ENCODE data around the gene ATP11C.

DNA sequence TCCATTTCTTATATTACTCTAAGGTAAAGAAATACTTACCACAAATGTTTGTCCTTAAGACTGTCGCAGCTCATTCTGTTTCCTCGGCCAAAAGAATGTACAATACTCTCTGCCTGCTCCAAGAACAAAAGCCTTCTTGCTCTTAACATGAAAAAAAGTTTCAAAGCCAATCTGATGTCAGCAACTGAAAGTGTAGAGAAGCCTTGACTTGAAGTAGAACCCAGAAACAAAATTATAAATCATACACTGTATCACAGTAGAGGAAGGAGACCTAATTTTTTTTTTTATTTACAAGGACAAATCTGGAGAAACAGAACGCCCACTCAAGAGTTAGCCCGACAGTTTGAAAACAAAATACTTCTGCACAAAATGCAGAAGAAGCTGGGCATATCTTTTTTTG is 224.8 kb downstream of the ATP11C start, which contains the start of gene MCF2:
- TF ChIP-seq, protein P1, sequence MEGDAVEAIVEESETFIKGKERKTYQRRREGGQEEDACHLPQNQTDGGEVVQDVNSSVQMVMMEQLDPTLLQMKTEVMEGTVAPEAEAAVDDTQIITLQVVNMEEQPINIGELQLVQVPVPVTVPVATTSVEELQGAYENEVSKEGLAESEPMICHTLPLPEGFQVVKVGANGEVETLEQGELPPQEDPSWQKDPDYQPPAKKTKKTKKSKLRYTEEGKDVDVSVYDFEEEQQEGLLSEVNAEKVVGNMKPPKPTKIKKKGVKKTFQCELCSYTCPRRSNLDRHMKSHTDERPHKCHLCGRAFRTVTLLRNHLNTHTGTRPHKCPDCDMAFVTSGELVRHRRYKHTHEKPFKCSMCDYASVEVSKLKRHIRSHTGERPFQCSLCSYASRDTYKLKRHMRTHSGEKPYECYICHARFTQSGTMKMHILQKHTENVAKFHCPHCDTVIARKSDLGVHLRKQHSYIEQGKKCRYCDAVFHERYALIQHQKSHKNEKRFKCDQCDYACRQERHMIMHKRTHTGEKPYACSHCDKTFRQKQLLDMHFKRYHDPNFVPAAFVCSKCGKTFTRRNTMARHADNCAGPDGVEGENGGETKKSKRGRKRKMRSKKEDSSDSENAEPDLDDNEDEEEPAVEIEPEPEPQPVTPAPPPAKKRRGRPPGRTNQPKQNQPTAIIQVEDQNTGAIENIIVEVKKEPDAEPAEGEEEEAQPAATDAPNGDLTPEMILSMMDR (IDR thresholded peaks at IDR 0.05): no peak
- TF ChIP-seq, protein P2, sequence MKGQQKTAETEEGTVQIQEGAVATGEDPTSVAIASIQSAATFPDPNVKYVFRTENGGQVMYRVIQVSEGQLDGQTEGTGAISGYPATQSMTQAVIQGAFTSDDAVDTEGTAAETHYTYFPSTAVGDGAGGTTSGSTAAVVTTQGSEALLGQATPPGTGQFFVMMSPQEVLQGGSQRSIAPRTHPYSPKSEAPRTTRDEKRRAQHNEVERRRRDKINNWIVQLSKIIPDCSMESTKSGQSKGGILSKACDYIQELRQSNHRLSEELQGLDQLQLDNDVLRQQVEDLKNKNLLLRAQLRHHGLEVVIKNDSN (CRISPR knock-in tag; IDR thresholded peaks at IDR 0.05): no peak
- TF ChIP-seq ELF4 (CRISPR knock-in tag; IDR thresholded peaks at IDR 0.05; ENCODE audit: low read depth) (no peak), SMAD3 (CRISPR knock-in tag; IDR thresholded peaks at IDR 0.05; ENCODE audit: borderline replicate concordance) (no peak), ESRRA (CRISPR knock-in tag; IDR thresholded peaks at IDR 0.05; ENCODE audit: borderline replicate concordance) (no peak), CREM (CRISPR knock-in tag; IDR thresholded peaks at IDR 0.05) (no peak), NFE2L1 (CRISPR knock-in tag; IDR thresholded peaks at IDR 0.05) (no peak), ZNF121 (CRISPR knock-in tag; IDR thresholded peaks at IDR 0.05) (no peak), ZNF138 (CRISPR knock-in tag; conservative IDR thresholded peaks at IDR 0.05) (no peak), ZBTB21 (CRISPR knock-in tag; IDR thresholded peaks at IDR 0.05; ENCODE audit: borderline replicate concordance) (no peak), SP1 (CRISPR knock-in tag; conservative IDR thresholded peaks at IDR 0.05) (no peak)
- TF ChIP-seq, protein P3, sequence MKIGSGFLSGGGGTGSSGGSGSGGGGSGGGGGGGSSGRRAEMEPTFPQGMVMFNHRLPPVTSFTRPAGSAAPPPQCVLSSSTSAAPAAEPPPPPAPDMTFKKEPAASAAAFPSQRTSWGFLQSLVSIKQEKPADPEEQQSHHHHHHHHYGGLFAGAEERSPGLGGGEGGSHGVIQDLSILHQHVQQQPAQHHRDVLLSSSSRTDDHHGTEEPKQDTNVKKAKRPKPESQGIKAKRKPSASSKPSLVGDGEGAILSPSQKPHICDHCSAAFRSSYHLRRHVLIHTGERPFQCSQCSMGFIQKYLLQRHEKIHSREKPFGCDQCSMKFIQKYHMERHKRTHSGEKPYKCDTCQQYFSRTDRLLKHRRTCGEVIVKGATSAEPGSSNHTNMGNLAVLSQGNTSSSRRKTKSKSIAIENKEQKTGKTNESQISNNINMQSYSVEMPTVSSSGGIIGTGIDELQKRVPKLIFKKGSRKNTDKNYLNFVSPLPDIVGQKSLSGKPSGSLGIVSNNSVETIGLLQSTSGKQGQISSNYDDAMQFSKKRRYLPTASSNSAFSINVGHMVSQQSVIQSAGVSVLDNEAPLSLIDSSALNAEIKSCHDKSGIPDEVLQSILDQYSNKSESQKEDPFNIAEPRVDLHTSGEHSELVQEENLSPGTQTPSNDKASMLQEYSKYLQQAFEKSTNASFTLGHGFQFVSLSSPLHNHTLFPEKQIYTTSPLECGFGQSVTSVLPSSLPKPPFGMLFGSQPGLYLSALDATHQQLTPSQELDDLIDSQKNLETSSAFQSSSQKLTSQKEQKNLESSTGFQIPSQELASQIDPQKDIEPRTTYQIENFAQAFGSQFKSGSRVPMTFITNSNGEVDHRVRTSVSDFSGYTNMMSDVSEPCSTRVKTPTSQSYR (CRISPR knock-in tag; IDR thresholded peaks at IDR 0.05): no peak
- TF ChIP-seq, protein P4, sequence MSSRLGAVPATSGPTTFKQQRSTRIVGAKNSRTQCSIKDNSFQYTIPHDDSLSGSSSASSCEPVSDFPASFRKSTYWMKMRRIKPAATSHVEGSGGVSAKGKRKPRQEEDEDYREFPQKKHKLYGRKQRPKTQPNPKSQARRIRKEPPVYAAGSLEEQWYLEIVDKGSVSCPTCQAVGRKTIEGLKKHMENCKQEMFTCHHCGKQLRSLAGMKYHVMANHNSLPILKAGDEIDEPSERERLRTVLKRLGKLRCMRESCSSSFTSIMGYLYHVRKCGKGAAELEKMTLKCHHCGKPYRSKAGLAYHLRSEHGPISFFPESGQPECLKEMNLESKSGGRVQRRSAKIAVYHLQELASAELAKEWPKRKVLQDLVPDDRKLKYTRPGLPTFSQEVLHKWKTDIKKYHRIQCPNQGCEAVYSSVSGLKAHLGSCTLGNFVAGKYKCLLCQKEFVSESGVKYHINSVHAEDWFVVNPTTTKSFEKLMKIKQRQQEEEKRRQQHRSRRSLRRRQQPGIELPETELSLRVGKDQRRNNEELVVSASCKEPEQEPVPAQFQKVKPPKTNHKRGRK (CRISPR knock-in tag; IDR thresholded peaks at IDR 0.05; ENCODE audit: borderline replicate concordance): no peak
- TF ChIP-seq, protein P5, sequence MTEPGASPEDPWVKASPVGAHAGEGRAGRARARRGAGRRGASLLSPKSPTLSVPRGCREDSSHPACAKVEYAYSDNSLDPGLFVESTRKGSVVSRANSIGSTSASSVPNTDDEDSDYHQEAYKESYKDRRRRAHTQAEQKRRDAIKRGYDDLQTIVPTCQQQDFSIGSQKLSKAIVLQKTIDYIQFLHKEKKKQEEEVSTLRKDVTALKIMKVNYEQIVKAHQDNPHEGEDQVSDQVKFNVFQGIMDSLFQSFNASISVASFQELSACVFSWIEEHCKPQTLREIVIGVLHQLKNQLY (CRISPR knock-in tag; IDR thresholded peaks at IDR 0.05): no peak

All from WTC11 (cell line).